Spleen (tissue), 13 donors: Measurements from ENCODE around the gene SLC47A1. TPM values are rescaled to one million over a fixed set of nuclear protein-coding genes. Genes with fewer than 3 reads are reported as not detected.

ENCODE experiments used
- DNase-seq: peaks from one replicate; pipeline ENCODE4 v3.0.0-alpha.2; 2020
- H3K27ac ChIP-seq, 8 donors: fragments of 200-600 bp; sonication (generic) in 7 of 8; 1 replicate in 4 of 8; 2 replicates in 4 of 8; pipeline versions ENCODE4 v1.5.0 to v1.8.0; 2016 to 2021; ENCODE audit warnings: inconsistent platforms in 4 of 8, mild to moderate bottlenecking in 4 of 8, moderate library complexity in 1 of 8
- H3K27me3 ChIP-seq, 7 donors: fragments of 200-600 bp; sonication (generic) in 6 of 7; replicated peaks in 1 of 7; 1 replicate in 4 of 7; 2 replicates in 3 of 7; pipeline versions ENCODE4 v1.5.0 to v1.8.0; 2016 to 2021; ENCODE audit warnings: inconsistent platforms in 3 of 7, mild to moderate bottlenecking in 1 of 7
- H3K36me3 ChIP-seq, 6 donors: fragments of 200-600 bp; sonication (generic) in 5 of 6; 1 replicate in 4 of 6; 2 replicates in 2 of 6; pipeline versions ENCODE4 v1.5.0 to v1.8.0; 2016 to 2021; ENCODE audit warnings: inconsistent platforms in 2 of 6
- H3K4me1 ChIP-seq, 6 donors: fragments of 200-600 bp; sonication (generic) in 5 of 6; 1 replicate in 3 of 6; 2 replicates in 3 of 6; pipeline versions ENCODE4 v1.5.0 to v1.8.0; 2016 to 2021; ENCODE audit warnings: inconsistent platforms in 3 of 6
- H3K4me3 ChIP-seq, 8 donors: fragments of 200-600 bp; sonication (generic) in 7 of 8; 1 replicate in 4 of 8; 2 replicates in 4 of 8; pipeline versions ENCODE4 v1.5.0 to v1.8.0; 2016 to 2021; ENCODE audit warnings: inconsistent platforms in 4 of 8, mild to moderate bottlenecking in 4 of 8, moderate library complexity in 2 of 8
- H3K9me3 ChIP-seq, 8 donors: fragments of 200-600 bp; sonication (generic) in 7 of 8; 1 replicate in 4 of 8; 2 replicates in 4 of 8; pipeline versions ENCODE4 v1.5.0 to v1.8.0; 2016 to 2021; ENCODE audit warnings: inconsistent platforms in 4 of 8
- CTCF ChIP-seq, 11 experiments: fragments of 200-600 bp in 7 of 11; fragments of 450-650 bp in 4 of 11; sonication (generic) in 4 of 11; IDR thresholded peaks in 8 of 11; conservative IDR thresholded peaks in 3 of 11; 1 replicate in 7 of 11; 2 replicates in 4 of 11; pipeline versions ENCODE4 v1.4.0 to v1.8.0; 2016 to 2021; ENCODE audit warnings: antibody characterized with exemption in 11 of 11, inconsistent platforms in 4 of 11, mild to moderate bottlenecking in 1 of 11
- POLR2A ChIP-seq, 3 donors: fragments of 450-650 bp; IDR thresholded peaks; one replicate each; pipeline ENCODE4 v1.5.1; 2017; ENCODE audit warnings: antibody characterized with exemption in 3 of 3, mild to moderate bottlenecking in 1 of 3
- POLR2AphosphoS5 ChIP-seq, 3 donors: sonication (generic); formaldehyde crosslinking; IDR thresholded peaks; one replicate each; pipeline ENCODE4 v1.5.1; 2017; ENCODE audit warnings: antibody characterized with exemption in 3 of 3
- WGBS, 5 donors: extraction: QIAGEN DNeasy Blood & Tissue Kit in 3 of 5; methylation state at CpG; one replicate each; pipeline versions ENCODE4 v1.1.5 to v1.1.7; 2013 to 2018; 5-methylcytosine and 5-hydroxymethylcytosine counted together
- intact Hi-C: fragments of 100-400 bp; cut with DNase I; formaldehyde crosslinking; loops from one replicate; pipeline ENCODE4 v1.15.0; 2023; ENCODE audit warnings: low total_unique reads
- long read RNA-seq, 2 donors: transcript quantifications; one replicate each; lab custom pipeline, GENCODE V29; 2026
- polyA plus RNA-seq, 3 donors: library from polyadenylated mRNA; stranded (reverse); fragments of 200-250 nt; gene quantifications; one replicate each; pipeline ENCODE4 v1.2.1, GENCODE V29; 2013
- total RNA-seq, 7 donors: library from RNA; depleted of rRNA in 3 of 7; stranded (reverse); fragments of >200 nt in 3 of 7; fragmentation: NEBNext Ultra II Directional in 4 of 7; extraction: Animal tissue kit (Norgen Biotek cat#: 25700) in 4 of 7; gene quantifications; one replicate each; pipeline versions ENCODE4 v1.1.0 to v1.2.1, GENCODE V29; 2016 to 2021
- donor health status: healthy with polysubstance abuse.
- donor health status: DM: no; HTN: no; CAD: no; lungs with moderate emphysema.
- donor health status: DM: no; HTN: no; CAD: no.
- donor health status: Bipolar disorder and iron deficiency.
- donor health status: healthy.
- donor health status: DM: no; HTN: no; CAD: no.
- donor health status: DM: yes; HTN: yes; CAD: no.

SLC47A1 gene
- total RNA-seq (10 to 100 TPM in 2 of 7 donors, 1 to 10 TPM in 5; 3.6 to 23.0 (median 6.0) TPM), polyA plus RNA-seq (1 to 10 TPM; 1.2 to 2.4 (median 1.2) TPM)
- long read RNA-seq, donor 1, result 0 reads
- long read RNA-seq, donor 2, partial matches to known transcripts, result 0 of 1 reads
- long read RNA-seq, donor 2, other reads (novel, unspliced or antisense), result 0 of 1 reads

- TF ChIP-seq POLR2A (IDR thresholded peaks at IDR 0.05), result no peak
- peak in 2 of 3 donors; percentile 34 to 43 for TF ChIP-seq POLR2AphosphoS5 (IDR thresholded peaks at IDR 0.05)
- no peaks in the 10 kb centered on the region for H3K9me3 ChIP-seq
- peak; percentile 80 for DNase-seq
- peaks cover 8 to 33% (median 22%) of the 10 kb centered on the region in 6 donors for H3K4me1 ChIP-seq
- intact Hi-C loops, result no loop called here
- peak within 1 kb of the TSS; percentile 52 to 81 (median 62) for H3K4me3 ChIP-seq
- peaks cover 0 to 44% (median 21%) of the 10 kb centered on the region in 7 donors for H3K27me3 ChIP-seq
- 1 to 3% (median 2%) methylated on average over 53 to 87 of the region's 87 CpGs for whole genome bisulfite sequencing, 5 donors
- peak within 1 kb of the TSS in 3 of 8 donors; percentile 27 to 51 (median 31) for H3K27ac ChIP-seq
- H3K36me3 ChIP-seq, result no peaks in the 10 kb centered on the region
Observed at GRCh38 chr17:19533718-19534561, at the start of gene SLC47A1. SLC47A1 (plus strand) TSS chr17:19533854; CDS start chr17:19533940, 86 bp downstream.

- H3K4me1 ChIP-seq, result no peaks in the 10 kb centered on the region
- peaks cover 0 to 6% (median 0%) of the 10 kb centered on the region in 7 donors for H3K27me3 ChIP-seq
- no peak overlapping the region for H3K27ac ChIP-seq
- 43 to 79% (median 63%) methylated on average over 3 of the region's 3 CpGs for WGBS, 5 donors
- TF ChIP-seq CTCF (IDR thresholded peaks at IDR 0.05 in 8 of 11, conservative IDR thresholded peaks at IDR 0.05 in 3 of 11) (no peak), POLR2AphosphoS5 (IDR thresholded peaks at IDR 0.05) (no peak), POLR2A (IDR thresholded peaks at IDR 0.05) (no peak)
- no peak overlapping the region for H3K4me3 ChIP-seq
- intact Hi-C loops, result no loop called here
- DNase-seq, result peak; percentile 6
- H3K36me3 ChIP-seq, result no peaks in the 10 kb centered on the region
- H3K9me3 ChIP-seq, result no peaks in the 10 kb centered on the region
Observed at GRCh38 chr17:19485800-19486340, 47.8 kb upstream of the SLC47A1 start.

GRCh38 chr17:19486351-19487023, 47.2 kb upstream of the SLC47A1 start:
- H3K27me3 ChIP-seq, result peaks cover 0 to 6% (median 0%) of the 10 kb centered on the region in 7 donors

More at GRCh38 chr17:19486351-19487023, 47.2 kb upstream of the SLC47A1 start:
- H3K36me3 ChIP-seq, result no peaks in the 10 kb centered on the region
- H3K27ac ChIP-seq, result no peak overlapping the region
- intact Hi-C loops, result no loop called here
- H3K4me3 ChIP-seq, result no peak overlapping the region
- no peaks in the 10 kb centered on the region for H3K9me3 ChIP-seq
- 95 to 97% (median 96%) methylated on average over 13 of the region's 13 CpGs for WGBS, 5 donors
- DNase-seq, result peak; percentile 36
- no peaks in the 10 kb centered on the region for H3K4me1 ChIP-seq
- no peak for TF ChIP-seq CTCF (IDR thresholded peaks at IDR 0.05 in 8 of 11, conservative IDR thresholded peaks at IDR 0.05 in 3 of 11)
- no peak for TF ChIP-seq POLR2A (IDR thresholded peaks at IDR 0.05)
- no peak for TF ChIP-seq POLR2AphosphoS5 (IDR thresholded peaks at IDR 0.05)
